HS-27A (cell line): ENCODE data around the gene SREBF2.
"Not testable (repeated sequence)": the region's sequence is repeated elsewhere in the genome, so short reads cannot be mapped to it uniquely, and the experiment has no call there.

Source experiments
- DNase-seq: peaks from one replicate; pipeline ENCODE4 v3.0.0-alpha.2; 2012; ENCODE audit warnings: low read depth, missing footprints

SREBF2 gene

GRCh38 chr22:41821471-41822316, 11.2 kb upstream of the SREBF2 start:
- DNase-seq = no peak

- no peak for DNase-seq
Measured at GRCh38 chr22:41822317-41823057, 10.4 kb upstream of the SREBF2 start.

- no peak for DNase-seq
Measured at GRCh38 chr22:41823797-41824196, 9.1 kb upstream of the SREBF2 start.

GRCh38 chr22:41825376-41825775, 7.5 kb upstream of the SREBF2 start:
- DNase-seq = no peak

GRCh38 chr22:41826021-41826420, 6.9 kb upstream of the SREBF2 start:
- no peak for DNase-seq

- no peak for DNase-seq
Measured at GRCh38 chr22:41826430-41827383, 6.2 kb upstream of the SREBF2 start.

GRCh38 chr22:41827671-41828070, 5.2 kb upstream of the SREBF2 start:
- no peak for DNase-seq

GRCh38 chr22:41828516-41828915, 4.4 kb upstream of the SREBF2 start:
- DNase-seq = no peak

GRCh38 chr22:41830174-41830573, 2.7 kb upstream of the SREBF2 start:
- no peak for DNase-seq

DNA sequence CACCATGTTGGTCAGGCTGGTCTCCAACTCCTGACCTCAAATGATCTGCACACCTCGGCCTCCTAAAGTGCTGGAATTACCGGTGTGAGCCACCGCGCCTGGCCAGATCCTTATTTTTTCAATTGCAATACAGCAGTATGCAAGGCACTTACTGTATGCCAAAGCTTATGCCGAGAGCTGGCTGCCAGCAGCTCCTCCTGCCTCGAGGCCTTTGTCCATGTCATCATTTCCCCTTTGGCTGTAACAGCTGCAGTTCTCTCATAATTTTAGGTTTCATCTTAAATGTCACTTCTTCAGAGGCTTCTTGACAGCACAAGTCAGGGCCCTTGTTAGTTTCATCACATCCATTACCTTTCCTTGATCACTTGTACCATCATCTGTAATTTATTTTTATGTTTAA, 1.5 kb upstream of the SREBF2 start:
- DNase-seq = no peak

- no peak for DNase-seq
Measured at GRCh38 chr22:41831828-41832552, 915 bp upstream of the SREBF2 start.

DNA sequence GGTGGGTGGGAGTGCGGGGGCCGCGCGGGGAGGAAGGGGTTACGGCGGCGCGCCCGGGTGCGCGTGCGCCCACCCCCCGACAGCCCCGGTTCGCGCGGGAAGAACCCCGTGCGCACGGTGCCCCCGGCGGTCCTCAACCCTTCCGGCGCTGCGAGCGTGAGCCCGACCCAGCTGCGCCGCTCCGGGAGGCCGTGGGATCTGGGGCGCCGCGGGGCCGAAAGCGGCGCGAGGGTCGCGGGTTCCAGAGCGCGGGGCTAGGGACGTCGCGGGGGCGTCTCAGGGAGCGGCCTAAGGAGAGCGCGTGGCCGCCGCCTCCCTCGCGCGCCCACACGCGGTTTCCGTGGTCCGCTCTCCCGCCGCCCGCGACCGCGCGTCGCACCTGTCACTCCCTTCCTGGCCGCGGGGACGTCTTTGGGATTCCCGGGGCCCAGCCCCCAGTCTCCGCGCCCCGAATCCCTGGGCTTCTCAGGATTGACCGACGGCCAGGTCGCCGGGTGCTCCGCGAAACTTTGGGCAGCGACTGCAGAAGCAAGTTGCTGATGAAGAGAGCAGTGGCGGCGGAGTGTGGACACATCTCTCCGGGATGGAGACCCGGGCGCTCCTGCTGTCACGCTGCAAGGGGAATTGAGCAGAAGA, 582 bp downstream of the SREBF2 start:
- DNase-seq = no peak

- no peak for DNase-seq
Measured at GRCh38 chr22:41834005-41834944, 1.4 kb downstream of the SREBF2 start.

- DNase-seq = not testable (repeated sequence)
Measured at GRCh38 chr22:41835462-41835861, 2.6 kb downstream of the SREBF2 start.

DNA sequence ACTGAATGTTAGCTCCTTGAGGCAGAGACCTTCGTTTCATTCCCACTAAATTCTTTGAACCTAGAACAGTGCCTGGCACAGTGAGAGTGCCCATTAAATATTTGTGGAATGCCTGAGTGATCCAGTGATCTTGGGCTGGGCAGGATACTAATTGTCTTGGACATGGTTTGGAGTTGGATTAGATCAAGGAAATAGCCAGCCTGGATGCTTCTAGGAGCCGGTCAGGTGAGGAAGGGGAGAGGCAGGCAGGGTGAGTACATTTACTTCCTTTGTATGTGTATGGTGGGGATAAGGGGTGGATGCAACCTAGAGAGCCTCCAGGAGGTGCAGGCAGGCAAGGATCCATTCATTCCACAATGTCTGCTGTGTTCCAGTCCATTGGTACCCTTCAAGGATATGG, 3.6 kb downstream of the SREBF2 start:
- DNase-seq = no peak

DNA sequence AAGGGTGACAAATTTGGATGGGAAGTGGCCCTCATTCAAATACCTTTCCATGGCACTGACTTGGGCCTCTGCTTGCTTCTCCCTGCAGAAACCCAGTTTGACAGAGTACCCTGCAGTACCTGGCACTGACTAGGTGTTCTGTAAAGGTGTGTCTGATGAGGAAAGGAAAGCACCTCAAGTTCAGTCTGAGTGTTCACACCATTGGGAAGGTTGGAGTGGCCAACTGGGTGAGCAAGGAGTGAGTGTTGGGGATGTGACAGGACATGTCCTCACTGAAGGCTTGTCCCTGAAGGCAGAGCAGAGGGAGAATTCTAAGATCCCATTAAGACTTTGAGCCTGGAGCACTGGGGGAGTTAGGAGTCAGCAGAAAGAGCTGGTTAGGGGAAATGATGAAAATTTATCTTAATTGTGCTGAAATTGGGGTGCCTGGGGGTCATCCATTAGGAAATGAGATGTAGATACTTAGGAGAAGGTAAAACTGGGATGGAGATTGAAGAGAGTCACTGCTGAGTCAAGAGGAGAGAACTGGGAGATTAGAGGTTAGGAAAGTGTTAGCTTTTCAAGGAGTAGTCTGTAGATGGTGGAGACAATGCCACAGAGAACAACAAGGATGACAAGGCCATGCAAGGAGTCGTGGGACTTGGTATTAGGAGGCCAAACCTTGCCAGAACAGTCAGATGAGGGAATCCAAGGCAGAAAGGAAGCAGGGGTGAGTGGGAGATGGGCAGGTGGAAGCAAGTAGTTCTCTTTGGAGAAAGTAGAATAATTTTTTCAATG, 6.1 kb downstream of the SREBF2 start:
- DNase-seq = no peak

GRCh38 chr22:41840216-41840615, 7.3 kb downstream of the SREBF2 start:
- DNase-seq = no peak

GRCh38 chr22:41841085-41841712, 8.3 kb downstream of the SREBF2 start:
- no peak for DNase-seq
